Spleen (tissue), 11 donors: ENCODE data around the gene HOXB6. TPM values are rescaled to one million over a fixed set of nuclear protein-coding genes. Genes with fewer than 3 reads are reported as not detected.

Experiments
- DNase-seq: peaks from one replicate; pipeline ENCODE4 v3.0.0-alpha.2; 2020
- H3K27ac ChIP-seq, 8 donors: fragments of 200-600 bp; sonication (generic) in 7 of 8; 1 replicate in 4 of 8; 2 replicates in 4 of 8; pipeline versions ENCODE4 v1.5.0 to v1.8.0; 2016 to 2021; ENCODE audit warnings: inconsistent platforms in 4 of 8, mild to moderate bottlenecking in 4 of 8, moderate library complexity in 1 of 8
- H3K27me3 ChIP-seq, 7 donors: fragments of 200-600 bp; sonication (generic) in 6 of 7; replicated peaks in 1 of 7; 1 replicate in 4 of 7; 2 replicates in 3 of 7; pipeline versions ENCODE4 v1.5.0 to v1.8.0; 2016 to 2021; ENCODE audit warnings: inconsistent platforms in 3 of 7, mild to moderate bottlenecking in 1 of 7
- H3K36me3 ChIP-seq, 6 donors: fragments of 200-600 bp; sonication (generic) in 5 of 6; 1 replicate in 4 of 6; 2 replicates in 2 of 6; pipeline versions ENCODE4 v1.5.0 to v1.8.0; 2016 to 2021; ENCODE audit warnings: inconsistent platforms in 2 of 6
- H3K4me1 ChIP-seq, 6 donors: fragments of 200-600 bp; sonication (generic) in 5 of 6; 1 replicate in 3 of 6; 2 replicates in 3 of 6; pipeline versions ENCODE4 v1.5.0 to v1.8.0; 2016 to 2021; ENCODE audit warnings: inconsistent platforms in 3 of 6
- H3K4me3 ChIP-seq, 8 donors: fragments of 200-600 bp; sonication (generic) in 7 of 8; 1 replicate in 4 of 8; 2 replicates in 4 of 8; pipeline versions ENCODE4 v1.5.0 to v1.8.0; 2016 to 2021; ENCODE audit warnings: inconsistent platforms in 4 of 8, mild to moderate bottlenecking in 4 of 8, moderate library complexity in 2 of 8
- H3K9me3 ChIP-seq, 8 donors: fragments of 200-600 bp; sonication (generic) in 7 of 8; 1 replicate in 4 of 8; 2 replicates in 4 of 8; pipeline versions ENCODE4 v1.5.0 to v1.8.0; 2016 to 2021; ENCODE audit warnings: inconsistent platforms in 4 of 8
- CTCF ChIP-seq, 11 experiments: fragments of 200-600 bp in 7 of 11; fragments of 450-650 bp in 4 of 11; sonication (generic) in 4 of 11; IDR thresholded peaks in 8 of 11; conservative IDR thresholded peaks in 3 of 11; 1 replicate in 7 of 11; 2 replicates in 4 of 11; pipeline versions ENCODE4 v1.4.0 to v1.8.0; 2016 to 2021; ENCODE audit warnings: antibody characterized with exemption in 11 of 11, inconsistent platforms in 4 of 11, mild to moderate bottlenecking in 1 of 11
- POLR2A ChIP-seq, 3 donors: fragments of 450-650 bp; IDR thresholded peaks; one replicate each; pipeline ENCODE4 v1.5.1; 2017; ENCODE audit warnings: antibody characterized with exemption in 3 of 3, mild to moderate bottlenecking in 1 of 3
- POLR2AphosphoS5 ChIP-seq, 3 donors: sonication (generic); formaldehyde crosslinking; IDR thresholded peaks; one replicate each; pipeline ENCODE4 v1.5.1; 2017; ENCODE audit warnings: antibody characterized with exemption in 3 of 3
- WGBS, 5 donors: extraction: QIAGEN DNeasy Blood & Tissue Kit in 3 of 5; methylation state at CpG; one replicate each; pipeline versions ENCODE4 v1.1.5 to v1.1.7; 2013 to 2018; 5-methylcytosine and 5-hydroxymethylcytosine counted together
- intact Hi-C: fragments of 100-400 bp; cut with DNase I; formaldehyde crosslinking; loops from one replicate; pipeline ENCODE4 v1.15.0; 2023; ENCODE audit warnings: low total_unique reads
- polyA plus RNA-seq, 3 donors: library from polyadenylated mRNA; stranded (reverse); fragments of 200-250 nt; gene quantifications; one replicate each; pipeline ENCODE4 v1.2.1, GENCODE V29; 2013
- total RNA-seq, 7 donors: library from RNA; depleted of rRNA in 3 of 7; stranded (reverse); fragments of >200 nt in 3 of 7; fragmentation: NEBNext Ultra II Directional in 4 of 7; extraction: Animal tissue kit (Norgen Biotek cat#: 25700) in 4 of 7; gene quantifications; one replicate each; pipeline versions ENCODE4 v1.1.0 to v1.2.1, GENCODE V29; 2016 to 2021
- donor health status: healthy with polysubstance abuse.
- donor health status: DM: no; HTN: no; CAD: no; lungs with moderate emphysema.
- donor health status: DM: no; HTN: no; CAD: no.
- donor health status: Bipolar disorder and iron deficiency.
- donor health status: healthy.
- donor health status: DM: no; HTN: no; CAD: no.
- donor health status: DM: yes; HTN: yes; CAD: no.

The HOXB6 gene
- total and polyA plus RNA-seq, 10 donors = 1.2 to 4.5 (median 2.9) TPM

DNA sequence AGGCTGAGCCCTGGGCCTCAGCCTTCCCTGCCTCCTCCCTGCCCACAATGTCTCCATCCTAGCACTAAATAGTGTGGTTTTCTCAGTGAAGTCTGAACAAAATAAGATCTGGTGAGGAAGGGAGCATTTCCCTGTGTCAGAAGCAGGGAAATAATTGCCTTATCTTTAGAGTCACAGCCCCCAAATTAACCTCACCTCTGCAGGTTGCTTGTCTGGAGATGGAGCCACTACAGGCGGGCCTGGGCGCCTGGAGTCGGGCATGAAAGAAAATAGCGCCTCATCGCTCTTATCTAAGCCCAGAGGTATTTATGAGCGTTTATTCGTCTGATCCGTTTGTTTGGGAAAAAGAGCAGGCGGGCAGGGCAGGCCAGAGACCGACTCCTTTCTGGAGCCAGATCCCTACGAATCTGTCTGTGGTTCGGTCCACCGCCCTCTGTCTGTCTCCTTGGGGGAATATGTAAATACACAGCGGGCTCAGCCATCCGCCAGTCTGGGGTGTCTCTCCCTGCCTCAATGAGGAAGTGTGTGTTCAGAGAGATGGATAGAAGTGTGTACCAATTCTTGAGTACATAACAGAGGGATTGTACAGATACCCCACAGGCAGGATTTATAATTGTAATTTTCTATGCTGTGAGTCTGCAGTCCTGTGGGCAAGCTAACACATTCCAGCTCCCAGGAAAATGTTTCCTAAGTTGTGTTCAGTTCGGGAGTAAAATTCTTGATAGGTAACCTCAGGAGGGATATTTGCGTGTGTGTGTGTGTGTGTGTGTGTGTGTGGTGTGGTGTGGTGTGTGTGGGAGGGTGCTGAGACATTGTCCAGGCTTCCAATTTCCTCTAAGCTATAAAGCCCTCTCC lies 4.3 kb downstream of the HOXB6 start:
- H3K27me3 ChIP-seq = peaks cover 2 to 100% (median 91%) of the 10 kb centered on the region in 7 donors
- TF ChIP-seq POLR2A (IDR thresholded peaks at IDR 0.05) (no peak), POLR2AphosphoS5 (IDR thresholded peaks at IDR 0.05) (no peak), CTCF (IDR thresholded peaks at IDR 0.05 in 8 of 11, conservative IDR thresholded peaks at IDR 0.05 in 3 of 11) (no peak)
- no peak for DNase-seq
- no peaks in the 10 kb centered on the region for H3K9me3 ChIP-seq
- no peak overlapping the region for H3K4me3 ChIP-seq
- WGBS, 5 donors = 85 to 93% (median 87%) methylated on average over 17 of the region's 17 CpGs
- H3K36me3 ChIP-seq = no peaks in the 10 kb centered on the region
- peaks cover 22 to 70% (median 41%) of the 10 kb centered on the region in 6 donors for H3K4me1 ChIP-seq
- no peak overlapping the region for H3K27ac ChIP-seq
- intact Hi-C loops = no loop called here

- TF ChIP-seq POLR2AphosphoS5 (IDR thresholded peaks at IDR 0.05) (no peak), POLR2A (IDR thresholded peaks at IDR 0.05) (no peak), CTCF (IDR thresholded peaks at IDR 0.05 in 8 of 11, conservative IDR thresholded peaks at IDR 0.05 in 3 of 11) (no peak)
- peaks cover 22 to 76% (median 46%) of the 10 kb centered on the region in 6 donors for H3K4me1 ChIP-seq
- WGBS, 5 donors = 84 to 96% (median 91%) methylated on average over 5 of the region's 5 CpGs
- no peak overlapping the region for H3K27ac ChIP-seq
- no peak overlapping the region for H3K4me3 ChIP-seq
- H3K9me3 ChIP-seq = no peaks in the 10 kb centered on the region
- intact Hi-C loops = no loop called here
- no peaks in the 10 kb centered on the region for H3K36me3 ChIP-seq
- no peak for DNase-seq
- peaks cover 6 to 100% (median 93%) of the 10 kb centered on the region in 7 donors for H3K27me3 ChIP-seq
Measured at GRCh38 chr17:48599354-48599753, 5.4 kb downstream of the HOXB6 start.

GRCh38 chr17:48598736-48599135 lies 6.0 kb downstream of the HOXB6 start:
- 49 to 77% (median 56%) methylated on average over 7 of the region's 7 CpGs for WGBS, 5 donors
- no peak for TF ChIP-seq CTCF (IDR thresholded peaks at IDR 0.05 in 8 of 11, conservative IDR thresholded peaks at IDR 0.05 in 3 of 11)
- TF ChIP-seq POLR2A (IDR thresholded peaks at IDR 0.05) = no peak
- no peak for TF ChIP-seq POLR2AphosphoS5 (IDR thresholded peaks at IDR 0.05)
- no peaks in the 10 kb centered on the region for H3K9me3 ChIP-seq
- DNase-seq = no peak
- H3K4me3 ChIP-seq = no peak overlapping the region
- peak overlapping the region in 1 of 8 donors; percentile 85 for H3K27ac ChIP-seq
- peaks cover 22 to 76% (median 50%) of the 10 kb centered on the region in 6 donors for H3K4me1 ChIP-seq
- H3K27me3 ChIP-seq = peaks cover 6 to 100% (median 93%) of the 10 kb centered on the region in 7 donors
- intact Hi-C loops = no loop called here
- no peaks in the 10 kb centered on the region for H3K36me3 ChIP-seq
